ENCODE data around the gene ABCB8. TPM values are rescaled to one million over a fixed set of nuclear protein-coding genes. Genes with fewer than 3 reads are reported as not detected.

Gene ABCB8
- total and polyA plus RNA-seq, 4 donors, result 12.4 to 30.2 (median 22.5) TPM

- TF ChIP-seq JUND (IDR thresholded peaks at IDR 0.05), result no peak
- no peak for TF ChIP-seq YY1 (IDR thresholded peaks at IDR 0.05)
- TF ChIP-seq ZBTB33 (IDR thresholded peaks at IDR 0.05), result no peak
- TF ChIP-seq HNF4G (IDR thresholded peaks at IDR 0.05), result no peak
- no peak for TF ChIP-seq MAX (IDR thresholded peaks at IDR 0.05)
Measured at GRCh38 chr7:151065516-151065915, 37.3 kb downstream of the ABCB8 start.

GRCh38 chr7:151066273-151066974 is 38.2 kb downstream of the ABCB8 start:
- H3K27me3 ChIP-seq (ENCODE audit: control insufficient read depth in 4 of 4, insufficient read depth in 4 of 4, low read length in 3 of 4), result no peaks in the 10 kb centered on the region
- H3K36me3 ChIP-seq (ENCODE audit: control insufficient read depth in 4 of 4, insufficient read depth in 3 of 4, low read depth in 1 of 4, low read length in 3 of 4), result peaks cover 29 to 58% (median 38%) of the 10 kb centered on the region in 4 donors
- no peak overlapping the region for H3K4me3 ChIP-seq (ENCODE audit: low read depth in 1 of 3, low read length in 3 of 3)
- TF ChIP-seq MAX (IDR thresholded peaks at IDR 0.05) (no peak), NR2F2 (IDR thresholded peaks at IDR 0.05) (no peak), EGR1 (IDR thresholded peaks at IDR 0.05; ENCODE audit: low read depth in 2 of 2) (no peak), RAD21 (IDR thresholded peaks at IDR 0.05) (no peak), JUND (IDR thresholded peaks at IDR 0.05) (no peak)
- peaks cover 5 to 33% (median 24%) of the 10 kb centered on the region in 4 donors for H3K4me1 ChIP-seq (ENCODE audit: control insufficient read depth in 4 of 4, insufficient read depth in 4 of 4, low read length in 3 of 4)
- WGBS, result 95% methylated on average over 39 of the region's 39 CpGs
- H3K9me3 ChIP-seq (ENCODE audit: control insufficient read depth in 4 of 4, low read length in 3 of 4), result no peaks in the 10 kb centered on the region
- no peak overlapping the region for H3K27ac ChIP-seq (ENCODE audit: low read depth in 1 of 2, low read length in 2 of 2)
- DNase-seq (ENCODE audit: low spot score), result no peak
- no peak overlapping the region for H3K9ac ChIP-seq (ENCODE audit: low read depth in 1 of 2, low read length in 2 of 2)

More at GRCh38 chr7:151065516-151065915, 37.3 kb downstream of the ABCB8 start:
- H3K36me3 ChIP-seq (ENCODE audit: control insufficient read depth in 4 of 4, insufficient read depth in 3 of 4, low read depth in 1 of 4, low read length in 3 of 4), result peaks cover 23 to 49% (median 35%) of the 10 kb centered on the region in 4 donors
- no peak overlapping the region for H3K27ac ChIP-seq (ENCODE audit: low read depth in 1 of 2, low read length in 2 of 2)
- peaks cover 12 to 42% (median 30%) of the 10 kb centered on the region in 4 donors for H3K4me1 ChIP-seq (ENCODE audit: control insufficient read depth in 4 of 4, insufficient read depth in 4 of 4, low read length in 3 of 4)
- no peaks in the 10 kb centered on the region for H3K9me3 ChIP-seq (ENCODE audit: control insufficient read depth in 4 of 4, low read length in 3 of 4)
- WGBS, result 82% methylated on average over 14 of the region's 14 CpGs
- H3K9ac ChIP-seq (ENCODE audit: low read depth in 1 of 2, low read length in 2 of 2), result no peak overlapping the region
- H3K27me3 ChIP-seq (ENCODE audit: control insufficient read depth in 4 of 4, insufficient read depth in 4 of 4, low read length in 3 of 4), result no peaks in the 10 kb centered on the region
- DNase-seq (ENCODE audit: low spot score), result no peak
- H3K4me3 ChIP-seq (ENCODE audit: low read depth in 1 of 3, low read length in 3 of 3), result no peak overlapping the region

- Histone ChIP-seq H3K27ac (ENCODE audit: low read depth in 1 of 2, low read length in 2 of 2) (no peak overlapping the region), H3K9me3 (ENCODE audit: control insufficient read depth in 4 of 4, low read length in 3 of 4) (no peaks in the 10 kb centered on the region), H3K4me3 (ENCODE audit: low read depth in 1 of 3, low read length in 3 of 3) (no peak overlapping the region), H3K9ac (ENCODE audit: low read depth in 1 of 2, low read length in 2 of 2) (no peak overlapping the region), H3K36me3 (ENCODE audit: control insufficient read depth in 4 of 4, insufficient read depth in 3 of 4, low read depth in 1 of 4, low read length in 3 of 4) (peaks cover 40 to 74% (median 42%) of the 10 kb centered on the region in 4 donors), H3K27me3 (ENCODE audit: control insufficient read depth in 4 of 4, insufficient read depth in 4 of 4, low read length in 3 of 4) (no peaks in the 10 kb centered on the region), H3K4me1 (ENCODE audit: control insufficient read depth in 4 of 4, insufficient read depth in 4 of 4, low read length in 3 of 4) (peaks cover 0 to 18% (median 13%) of the 10 kb centered on the region in 4 donors)
- 91% methylated on average over 12 of the region's 12 CpGs for WGBS
- no peak for DNase-seq (ENCODE audit: low spot score)
- no peak for TF ChIP-seq ZBTB33 (IDR thresholded peaks at IDR 0.05)
- TF ChIP-seq CTCF (IDR thresholded peaks at IDR 0.05; ENCODE audit: low read depth, low read length, missing input control), result no peak
- TF ChIP-seq REST (IDR thresholded peaks at IDR 0.05), result no peak
- no peak for TF ChIP-seq MAX (IDR thresholded peaks at IDR 0.05)
- no peak for TF ChIP-seq EGR1 (IDR thresholded peaks at IDR 0.05; ENCODE audit: low read depth in 2 of 2)
- TF ChIP-seq ATF3 (IDR thresholded peaks at IDR 0.05), result no peak
- TF ChIP-seq SP1 (IDR thresholded peaks at IDR 0.05), result no peak
- TF ChIP-seq HNF4G (IDR thresholded peaks at IDR 0.05), result no peak
- no peak for TF ChIP-seq FOXA2 (IDR thresholded peaks at IDR 0.05)
- no peak for TF ChIP-seq TAF1 (conservative IDR thresholded peaks at IDR 0.05)
- TF ChIP-seq YY1 (IDR thresholded peaks at IDR 0.05), result no peak
Measured at GRCh38 chr7:151068069-151068773, 40.0 kb downstream of the ABCB8 start.

Data from liver (tissue), 9 donors.